Measurements from ENCODE around the gene THADA.

THADA gene

DNA sequence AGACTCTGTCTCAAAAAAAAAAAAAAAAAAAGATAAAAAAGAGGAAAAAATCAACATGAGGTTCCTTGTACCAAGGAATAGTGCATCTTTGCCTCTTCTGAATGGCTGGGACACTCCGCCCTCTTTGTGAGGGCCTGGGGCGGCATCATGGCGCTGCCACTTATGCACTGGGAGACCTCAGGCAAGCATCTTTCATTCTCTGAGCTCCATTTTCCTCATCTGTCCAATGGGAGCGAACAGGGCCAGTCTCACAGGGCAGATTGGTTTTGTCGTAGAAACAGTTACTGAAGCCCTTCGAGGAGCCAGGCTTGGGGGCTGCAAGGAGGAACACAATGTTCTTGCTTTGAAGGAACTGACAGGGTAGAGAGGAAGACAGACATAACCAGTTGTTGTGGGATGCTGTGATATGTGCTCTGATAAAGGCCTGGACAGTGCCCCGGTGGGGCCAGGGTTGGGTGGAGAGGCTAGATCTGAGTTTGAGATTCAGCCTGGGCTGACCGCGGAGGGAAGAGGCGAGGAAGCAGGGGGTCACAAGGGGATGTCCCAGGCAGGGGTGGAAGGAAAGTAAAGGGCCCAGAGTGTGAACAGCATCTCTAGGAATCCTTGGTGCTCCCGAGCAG, 383.5 kb downstream of the THADA start:
- no peak for DNase-seq (ENCODE audit: low read depth, low spot score)
- H3K4me1 ChIP-seq (ENCODE audit: insufficient read depth, insufficient read length): peaks cover 6% of the 10 kb centered on the region
- H3K36me3 ChIP-seq (ENCODE audit: insufficient read depth, insufficient read length, low read length): no peaks in the 10 kb centered on the region
- no peaks in the 10 kb centered on the region for H3K27me3 ChIP-seq (ENCODE audit: insufficient read depth, insufficient read length)
- H3K9me3 ChIP-seq (ENCODE audit: insufficient read depth, low read length): no peaks in the 10 kb centered on the region
- H3K9ac ChIP-seq (ENCODE audit: insufficient read length, low read depth): no peak overlapping the region
- TF ChIP-seq ZNF274 (IDR thresholded peaks at IDR 0.05; ENCODE audit: low read depth, low read length) (no peak), SUZ12 (IDR thresholded peaks at IDR 0.05; ENCODE audit: extremely low read depth, insufficient read depth, insufficient read length) (no peak), YY1 (IDR thresholded peaks at IDR 0.05; ENCODE audit: insufficient read depth, insufficient read length) (no peak)
- no peak overlapping the region for H3K4me3 ChIP-seq (ENCODE audit: insufficient read length, low read depth)

- no peak for DNase-seq (ENCODE audit: low read depth, low spot score)
- no peaks in the 10 kb centered on the region for H3K9me3 ChIP-seq (ENCODE audit: insufficient read depth, low read length)
- TF ChIP-seq YY1 (IDR thresholded peaks at IDR 0.05; ENCODE audit: insufficient read depth, insufficient read length) (no peak), ZNF274 (IDR thresholded peaks at IDR 0.05; ENCODE audit: low read depth, low read length) (no peak), SUZ12 (IDR thresholded peaks at IDR 0.05; ENCODE audit: extremely low read depth, insufficient read depth, insufficient read length) (no peak)
- no peak overlapping the region for H3K4me3 ChIP-seq (ENCODE audit: insufficient read length, low read depth)
- H3K9ac ChIP-seq (ENCODE audit: insufficient read length, low read depth): no peak overlapping the region
- no peaks in the 10 kb centered on the region for H3K36me3 ChIP-seq (ENCODE audit: insufficient read depth, insufficient read length, low read length)
- H3K27me3 ChIP-seq (ENCODE audit: insufficient read depth, insufficient read length): no peaks in the 10 kb centered on the region
- peaks cover 8% of the 10 kb centered on the region for H3K4me1 ChIP-seq (ENCODE audit: insufficient read depth, insufficient read length)
These were observed 385.2 kb downstream of the THADA start for GRCh38 chr2:43210467-43211303.

DNA sequence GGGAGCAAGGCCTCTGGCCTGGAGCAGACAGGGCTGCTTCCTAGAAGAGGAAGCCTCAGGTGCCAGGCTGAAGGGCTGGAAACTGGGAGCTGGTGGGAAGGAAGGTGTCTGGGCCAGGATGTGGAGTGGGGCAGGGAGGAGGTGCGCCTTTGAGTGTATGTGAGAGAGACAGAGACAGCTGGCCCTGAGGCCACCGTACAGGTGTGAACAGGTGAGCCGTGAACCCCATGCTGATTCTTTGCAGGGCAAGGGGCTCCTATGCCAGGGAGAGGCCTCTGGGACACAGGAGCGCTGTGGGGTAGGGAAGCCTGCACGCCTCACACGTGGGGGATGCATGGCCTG, 385.7 kb downstream of the THADA start:
- TF ChIP-seq ZNF274 (IDR thresholded peaks at IDR 0.05; ENCODE audit: low read depth, low read length): no peak
- no peak for TF ChIP-seq SUZ12 (IDR thresholded peaks at IDR 0.05; ENCODE audit: extremely low read depth, insufficient read depth, insufficient read length)
- no peak for TF ChIP-seq YY1 (IDR thresholded peaks at IDR 0.05; ENCODE audit: insufficient read depth, insufficient read length)
- peaks cover 10% of the 10 kb centered on the region for H3K4me1 ChIP-seq (ENCODE audit: insufficient read depth, insufficient read length)
- no peaks in the 10 kb centered on the region for H3K36me3 ChIP-seq (ENCODE audit: insufficient read depth, insufficient read length, low read length)

DNA sequence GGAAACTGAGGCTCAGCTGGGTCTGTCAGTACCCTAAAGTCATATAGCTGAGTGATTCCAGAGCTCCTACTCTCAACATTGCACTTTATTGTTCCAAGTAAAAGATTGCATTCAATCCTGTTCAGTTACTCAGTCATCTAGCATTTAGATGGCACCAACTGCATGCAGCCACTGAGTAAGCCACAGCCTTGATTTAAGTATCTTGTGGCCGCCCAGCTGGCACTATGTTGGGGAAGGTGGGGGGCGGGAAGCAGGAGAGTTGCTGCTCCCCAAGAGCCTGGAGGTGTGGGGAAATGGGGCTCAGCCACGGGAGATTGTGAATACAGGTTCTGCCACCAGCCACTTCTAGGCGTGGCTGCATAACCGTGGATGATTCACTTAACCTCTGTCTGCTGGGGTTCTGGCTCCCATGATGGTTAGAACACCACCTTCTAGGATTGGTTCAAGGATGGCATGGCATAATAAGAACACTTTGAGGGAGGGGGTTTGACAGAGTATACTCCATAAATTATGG, 386.6 kb downstream of the THADA start:
- no peak overlapping the region for H3K9ac ChIP-seq (ENCODE audit: insufficient read length, low read depth)
- no peaks in the 10 kb centered on the region for H3K9me3 ChIP-seq (ENCODE audit: insufficient read depth, low read length)
- H3K27me3 ChIP-seq (ENCODE audit: insufficient read depth, insufficient read length): no peaks in the 10 kb centered on the region
- H3K36me3 ChIP-seq (ENCODE audit: insufficient read depth, insufficient read length, low read length): no peaks in the 10 kb centered on the region
- TF ChIP-seq SUZ12 (IDR thresholded peaks at IDR 0.05; ENCODE audit: extremely low read depth, insufficient read depth, insufficient read length) (no peak), YY1 (IDR thresholded peaks at IDR 0.05; ENCODE audit: insufficient read depth, insufficient read length) (no peak), ZNF274 (IDR thresholded peaks at IDR 0.05; ENCODE audit: low read depth, low read length) (no peak)
- DNase-seq (ENCODE audit: low read depth, low spot score): no peak
- H3K4me3 ChIP-seq (ENCODE audit: insufficient read length, low read depth): no peak overlapping the region
- H3K4me1 ChIP-seq (ENCODE audit: insufficient read depth, insufficient read length): peaks cover 10% of the 10 kb centered on the region

More for the DNA sequence above, 385.7 kb downstream of the THADA start:
- Histone ChIP-seq H3K9ac (ENCODE audit: insufficient read length, low read depth) (no peak overlapping the region), H3K27me3 (ENCODE audit: insufficient read depth, insufficient read length) (no peaks in the 10 kb centered on the region), H3K4me3 (ENCODE audit: insufficient read length, low read depth) (no peak overlapping the region), H3K9me3 (ENCODE audit: insufficient read depth, low read length) (no peaks in the 10 kb centered on the region)
- DNase-seq (ENCODE audit: low read depth, low spot score): no peak

GRCh38 chr2:43207553-43208300, 388.1 kb downstream of the THADA start:
- Histone ChIP-seq H3K4me1 (ENCODE audit: insufficient read depth, insufficient read length) (peaks cover 6% of the 10 kb centered on the region), H3K27me3 (ENCODE audit: insufficient read depth, insufficient read length) (no peaks in the 10 kb centered on the region), H3K36me3 (ENCODE audit: insufficient read depth, insufficient read length, low read length) (no peaks in the 10 kb centered on the region), H3K4me3 (ENCODE audit: insufficient read length, low read depth) (no peak overlapping the region), H3K9ac (ENCODE audit: insufficient read length, low read depth) (no peak overlapping the region), H3K9me3 (ENCODE audit: insufficient read depth, low read length) (no peaks in the 10 kb centered on the region)
- DNase-seq (ENCODE audit: low read depth, low spot score): no peak
- no peak for TF ChIP-seq SUZ12 (IDR thresholded peaks at IDR 0.05; ENCODE audit: extremely low read depth, insufficient read depth, insufficient read length)
- no peak for TF ChIP-seq YY1 (IDR thresholded peaks at IDR 0.05; ENCODE audit: insufficient read depth, insufficient read length)
- TF ChIP-seq ZNF274 (IDR thresholded peaks at IDR 0.05; ENCODE audit: low read depth, low read length): no peak

DNA sequence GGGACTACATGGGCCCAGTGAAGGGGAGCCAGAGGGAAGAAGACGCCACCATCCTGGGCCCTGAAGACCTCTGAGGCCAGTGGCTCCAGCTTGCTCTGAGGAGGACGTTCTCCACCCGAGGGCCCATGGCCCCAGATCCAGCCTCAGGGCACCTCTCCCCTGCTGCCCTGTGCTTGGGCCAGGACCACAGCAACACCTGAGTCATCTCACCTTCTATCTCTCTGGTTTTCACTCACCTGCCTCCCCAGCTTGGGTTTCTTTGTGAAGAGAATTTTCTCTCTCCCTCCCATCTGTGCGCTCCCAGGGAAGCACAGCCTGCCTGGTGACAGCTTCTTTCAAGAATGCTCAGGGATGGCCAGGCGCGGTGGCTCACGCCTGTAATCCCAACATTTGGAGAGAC, 389.2 kb downstream of the THADA start:
- Histone ChIP-seq H3K27me3 (ENCODE audit: insufficient read depth, insufficient read length) (no peaks in the 10 kb centered on the region), H3K4me3 (ENCODE audit: insufficient read length, low read depth) (no peak overlapping the region), H3K4me1 (ENCODE audit: insufficient read depth, insufficient read length) (peaks cover 6% of the 10 kb centered on the region), H3K9me3 (ENCODE audit: insufficient read depth, low read length) (no peaks in the 10 kb centered on the region), H3K9ac (ENCODE audit: insufficient read length, low read depth) (peak overlapping the region; percentile 21), H3K36me3 (ENCODE audit: insufficient read depth, insufficient read length, low read length) (no peaks in the 10 kb centered on the region)
- DNase-seq (ENCODE audit: low read depth, low spot score): no peak
- no peak for TF ChIP-seq ZNF274 (IDR thresholded peaks at IDR 0.05; ENCODE audit: low read depth, low read length)
- no peak for TF ChIP-seq SUZ12 (IDR thresholded peaks at IDR 0.05; ENCODE audit: extremely low read depth, insufficient read depth, insufficient read length)
- no peak for TF ChIP-seq YY1 (IDR thresholded peaks at IDR 0.05; ENCODE audit: insufficient read depth, insufficient read length)

All from NT2/D1 (cell line).